Left ventricle myocardium superior (tissue), 1 donor: ENCODE data around the gene DOCK1. TPM values are rescaled to one million over a fixed set of nuclear protein-coding genes. Genes with fewer than 3 reads are reported as not detected.

Experiments used
- ATAC-seq: fragments of 200-7000 bp; cut with Tn5 transposase; one replicate; pipeline ENCODE4 v1.9.1; 2020; ENCODE audit warnings: mild to moderate bottlenecking, moderate library complexity
- DNase-seq: peaks from one replicate; pipeline ENCODE4 v3.0.0-alpha.2; 2020
- intact Hi-C: fragments of 100-400 bp; cut with micrococcal nuclease; formaldehyde crosslinking; loops from one replicate; pipeline ENCODE4 v1.11.0; 2022
- total RNA-seq: library from RNA; stranded (reverse); fragmentation: NEBNext Ultra II Directional; extraction: Animal tissue kit (Norgen Biotek cat#: 25700); gene quantifications from one replicate; pipeline ENCODE4 v1.2.1, GENCODE V29; 2021
- donor health status: DM: no; HTN: yes; CAD: no; lungs with severe emphysema.

The DOCK1 gene
- total RNA-seq, 1 donor from 2014 or later, result 16.3 TPM

DNA sequence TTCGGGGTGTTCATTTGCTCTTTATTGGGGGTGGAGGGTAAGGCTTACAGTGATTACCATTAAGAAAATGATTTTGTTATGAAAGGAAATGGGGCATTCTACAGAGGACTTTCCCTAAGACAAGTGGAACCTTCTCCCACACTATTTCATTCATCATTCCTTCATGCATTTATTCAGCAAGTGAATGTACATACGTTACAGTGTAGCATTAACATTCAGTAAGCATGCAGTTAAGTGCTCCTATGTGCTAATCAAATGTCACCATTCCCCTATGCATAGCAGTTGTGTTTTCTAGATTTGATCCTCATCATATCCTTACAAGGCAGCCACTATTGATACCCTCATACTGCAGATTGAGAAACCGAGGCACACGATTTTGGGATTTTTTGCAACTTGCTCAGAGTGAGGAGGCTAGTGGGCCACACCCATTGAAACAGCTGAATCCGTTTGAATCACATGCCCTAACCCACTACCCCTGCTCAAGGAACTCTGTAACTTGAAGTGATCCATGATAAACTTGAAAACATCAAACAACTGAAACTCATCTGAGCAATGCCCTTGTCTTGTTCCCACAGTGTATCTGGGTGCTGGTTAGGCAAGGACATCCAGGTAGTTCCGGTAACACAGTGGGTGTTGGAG lies 274.5 kb downstream of the DOCK1 start:
- intact Hi-C loops, result no loop called here
- no peak for ATAC-seq
- DNase-seq, result no peak

DNA sequence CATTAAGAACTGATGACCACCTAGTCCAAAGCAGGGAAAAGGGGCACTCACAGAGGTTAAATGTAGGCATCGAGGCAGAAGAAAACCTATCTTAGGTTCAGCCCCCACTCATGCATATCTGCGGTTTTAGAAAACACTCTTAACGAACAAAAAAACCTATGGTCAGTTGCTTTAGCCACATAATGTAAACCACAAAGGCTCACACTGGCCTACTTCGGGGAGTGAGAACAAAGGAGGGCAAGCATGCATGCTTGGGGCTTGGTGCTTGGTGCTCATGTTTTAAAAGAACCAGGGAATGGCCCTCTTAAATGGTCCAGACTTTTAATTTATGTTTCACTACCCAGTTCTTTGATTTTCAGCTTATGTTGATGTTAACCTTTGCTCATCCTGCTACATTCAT lies 276.9 kb downstream of the DOCK1 start:
- DNase-seq (no peak), ATAC-seq (no peak)
- intact Hi-C loops, result no loop called here

DNA sequence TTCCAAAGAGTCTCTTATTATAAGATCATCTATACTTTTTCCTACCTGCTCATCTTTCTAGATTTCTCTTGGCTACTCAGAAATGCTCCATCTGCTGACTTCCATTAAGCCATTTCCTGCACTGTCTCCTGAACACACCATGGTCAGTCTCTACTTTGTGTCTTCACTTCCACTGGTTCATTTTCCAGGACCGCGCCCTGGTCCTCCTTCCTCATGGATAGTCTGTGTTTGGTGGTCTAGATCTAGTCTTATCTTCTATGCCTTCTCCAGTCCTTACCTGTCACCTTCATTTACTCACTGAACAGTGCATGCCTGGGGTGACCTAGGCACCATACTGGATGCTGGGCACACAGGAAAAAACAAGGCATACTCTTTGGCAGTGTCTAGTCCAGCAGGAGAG lies 279.4 kb downstream of the DOCK1 start:
- DNase-seq (no peak), ATAC-seq (no peak)
- intact Hi-C loops, result no loop called here

DNA sequence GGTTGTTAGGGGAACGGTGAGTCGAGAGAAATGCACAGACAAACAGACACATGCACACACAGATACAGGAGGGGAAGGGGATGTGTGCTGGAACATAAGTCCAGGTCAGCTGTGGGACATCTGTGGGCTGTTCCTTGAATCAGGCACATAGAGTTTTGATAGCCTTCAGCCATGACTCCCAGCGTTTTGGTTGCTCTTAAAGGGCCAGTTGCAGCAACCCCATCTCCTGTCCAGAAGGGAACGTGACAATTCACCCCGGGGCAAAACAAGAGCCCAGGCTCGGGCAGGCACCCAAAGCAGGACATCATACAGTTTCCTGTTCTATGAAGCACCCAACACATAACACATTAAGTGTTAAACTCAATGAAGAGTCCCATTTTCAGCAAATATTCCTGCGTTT lies 281.6 kb downstream of the DOCK1 start:
- intact Hi-C loops, result no loop called here
- ATAC-seq, result no peak
- no peak for DNase-seq

DNA sequence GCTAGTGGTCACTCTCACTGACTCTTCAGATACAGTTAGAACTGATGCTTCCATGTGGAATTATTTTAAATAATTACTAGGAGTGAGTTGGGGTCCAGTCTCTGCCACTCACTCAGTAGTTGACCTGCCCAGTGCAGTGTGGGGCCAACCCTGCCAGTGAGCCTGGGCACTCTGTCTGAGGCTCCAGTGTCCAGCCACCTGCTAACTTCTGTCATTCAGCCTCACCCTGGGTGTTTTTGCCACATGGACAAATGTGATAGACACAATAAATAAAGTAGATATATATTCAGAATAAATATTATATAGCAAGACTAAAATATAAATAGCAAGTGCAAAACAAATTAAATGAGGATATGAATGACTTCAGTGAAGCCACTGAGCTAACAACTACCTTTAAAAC lies 284.0 kb downstream of the DOCK1 start:
- intact Hi-C loops, result no loop called here
- DNase-seq (no peak), ATAC-seq (no peak)

DNA sequence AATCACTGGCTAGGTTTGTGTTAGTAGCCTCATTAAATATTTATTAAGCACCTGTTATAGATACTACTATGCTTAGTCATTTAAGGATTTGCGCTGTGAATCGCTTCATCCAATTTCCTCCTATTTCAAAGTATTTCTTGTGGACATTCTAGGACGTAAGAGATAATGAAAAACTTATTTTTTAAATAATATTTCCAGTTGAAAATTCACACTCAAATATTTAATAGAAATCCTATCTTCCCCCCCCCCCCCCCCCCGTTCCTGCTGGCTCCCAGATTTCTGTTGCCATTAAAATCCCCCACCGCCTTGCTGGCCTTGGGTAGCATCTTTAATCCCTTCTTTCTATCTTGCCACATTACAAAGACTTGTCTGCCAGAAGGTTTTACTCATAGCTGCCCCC lies 285.2 kb downstream of the DOCK1 start:
- DNase-seq (no peak), ATAC-seq (no peak)
- intact Hi-C loops, result no loop called here

DNA sequence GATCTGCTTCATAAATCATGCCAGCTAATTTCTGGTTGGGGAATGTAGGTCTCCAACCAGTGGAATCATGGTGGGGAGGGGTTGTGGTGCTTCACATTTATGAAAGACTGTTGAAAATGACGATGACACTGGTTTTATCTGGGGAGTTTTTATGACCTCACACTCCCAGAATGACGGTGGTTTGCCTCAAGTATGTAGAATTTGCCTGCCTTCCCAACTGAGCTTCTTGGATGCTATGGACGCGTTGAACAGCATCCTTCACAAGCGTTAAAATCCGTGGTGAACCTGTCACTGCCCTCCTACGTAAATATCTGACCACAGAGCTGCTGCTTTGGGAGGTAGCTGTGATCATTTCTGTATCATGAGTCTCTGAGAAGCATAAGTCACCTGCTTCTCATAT lies 287.9 kb downstream of the DOCK1 start:
- no peak for DNase-seq
- intact Hi-C loops, result no loop called here
- no peak for ATAC-seq

DNA sequence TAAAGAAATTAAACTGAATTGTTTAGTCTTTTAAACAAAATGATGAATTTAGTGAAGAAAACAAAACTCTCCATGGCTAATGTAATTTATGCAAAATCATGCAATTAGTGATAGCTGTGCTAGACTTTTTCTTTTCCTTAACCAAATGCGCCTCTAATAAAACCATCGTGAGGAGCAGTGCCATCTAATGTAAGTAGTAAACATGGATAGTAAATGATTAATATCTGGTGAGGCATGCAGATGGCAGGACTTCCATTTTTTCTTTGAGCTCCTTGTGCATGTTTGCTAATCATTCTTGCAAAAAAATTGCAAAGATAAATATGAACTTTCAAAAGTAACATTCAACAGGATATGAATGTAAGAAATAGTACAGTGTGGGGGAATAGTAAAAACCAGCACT lies 288.9 kb downstream of the DOCK1 start:
- no peak for ATAC-seq
- intact Hi-C loops, result no loop called here

DNA sequence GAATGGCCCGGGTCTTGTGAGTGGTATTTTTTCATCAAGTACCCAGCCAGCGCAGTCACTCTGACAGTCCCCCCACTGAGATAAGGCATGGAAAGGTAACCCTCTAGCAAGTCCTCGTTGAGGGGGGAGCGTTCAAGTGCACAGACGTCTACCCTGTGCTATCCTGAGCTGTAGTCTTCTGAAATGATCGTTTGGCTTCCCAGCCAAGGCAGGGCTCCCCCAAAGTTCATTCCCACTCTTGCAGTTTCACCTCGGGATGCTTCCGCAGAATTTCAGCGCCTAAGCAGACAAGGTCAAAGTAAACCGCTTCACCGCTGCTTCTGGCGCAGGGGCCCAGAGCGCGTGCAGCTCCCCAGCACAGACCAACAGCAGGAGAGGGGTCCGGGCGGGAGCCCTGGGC lies 289.4 kb downstream of the DOCK1 start:
- DNase-seq, result no peak
- intact Hi-C loops, result no loop called here
- ATAC-seq, result no peak

More for the DNA sequence above, 288.9 kb downstream of the DOCK1 start:
- no peak for DNase-seq

DNA sequence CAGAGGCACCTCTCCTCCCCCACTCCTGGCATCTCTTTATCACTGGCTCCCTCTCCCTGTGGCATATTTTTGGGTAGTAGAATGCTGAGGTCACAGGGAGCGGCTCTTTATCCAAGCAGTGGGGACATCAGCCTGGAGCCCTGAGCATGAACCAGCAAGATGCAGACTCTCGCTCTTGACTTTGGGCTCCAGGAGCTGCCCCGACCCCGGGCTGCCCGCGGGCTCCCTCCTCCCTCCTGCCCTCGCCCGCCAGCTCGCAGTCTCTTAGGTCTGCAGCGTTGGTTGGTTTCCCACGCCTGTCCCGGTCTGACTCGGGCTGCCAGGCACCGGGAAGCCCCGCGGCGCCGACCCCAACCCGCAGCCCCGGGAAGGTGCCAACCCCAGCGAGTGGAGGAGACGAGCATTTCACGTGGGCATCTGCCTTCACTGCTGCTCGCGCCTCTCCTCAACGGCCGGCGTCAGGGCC lies 289.8 kb downstream of the DOCK1 start:
- peak; percentile 58 for ATAC-seq
- no peak for DNase-seq
- intact Hi-C loops, result no loop called here

DNA sequence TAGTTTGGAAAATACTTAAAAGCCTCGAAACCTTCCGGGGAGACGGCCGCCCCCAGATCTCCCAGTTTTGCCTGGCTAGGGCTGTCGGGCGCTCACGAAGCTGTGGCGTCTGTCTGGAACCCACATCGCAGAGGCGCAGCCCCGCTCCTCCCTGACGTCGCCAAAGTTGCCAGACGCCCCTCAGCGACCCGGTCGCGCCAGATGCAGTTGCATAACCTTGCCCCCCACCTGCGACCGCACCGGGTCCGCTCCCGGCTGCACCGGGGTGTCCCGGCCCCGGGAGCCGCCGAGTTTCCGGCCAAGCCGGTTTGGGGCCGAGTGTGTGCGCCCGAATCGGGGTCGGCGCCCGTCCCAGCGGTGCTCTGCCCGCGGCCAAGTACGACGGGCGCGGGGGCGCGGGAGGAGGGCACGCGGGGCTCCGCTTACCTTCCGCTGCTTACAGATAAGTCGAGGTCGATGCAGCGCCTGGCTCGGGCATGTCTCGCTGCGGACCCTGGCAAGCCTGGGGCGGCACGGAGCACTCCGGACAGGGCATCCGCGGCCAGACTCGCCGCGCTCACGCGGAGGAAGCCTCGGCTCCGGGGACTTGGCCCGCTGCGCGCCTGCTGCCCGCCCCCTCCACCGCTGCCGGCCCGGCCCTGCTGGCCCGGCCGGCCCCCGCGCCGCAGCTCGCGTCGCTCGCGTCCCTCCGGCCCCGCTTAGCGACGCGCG lies 290.5 kb downstream of the DOCK1 start:
- intact Hi-C loops, result no loop called here
- peak; percentile 35 for DNase-seq
- ATAC-seq, result peak; percentile 54

DNA sequence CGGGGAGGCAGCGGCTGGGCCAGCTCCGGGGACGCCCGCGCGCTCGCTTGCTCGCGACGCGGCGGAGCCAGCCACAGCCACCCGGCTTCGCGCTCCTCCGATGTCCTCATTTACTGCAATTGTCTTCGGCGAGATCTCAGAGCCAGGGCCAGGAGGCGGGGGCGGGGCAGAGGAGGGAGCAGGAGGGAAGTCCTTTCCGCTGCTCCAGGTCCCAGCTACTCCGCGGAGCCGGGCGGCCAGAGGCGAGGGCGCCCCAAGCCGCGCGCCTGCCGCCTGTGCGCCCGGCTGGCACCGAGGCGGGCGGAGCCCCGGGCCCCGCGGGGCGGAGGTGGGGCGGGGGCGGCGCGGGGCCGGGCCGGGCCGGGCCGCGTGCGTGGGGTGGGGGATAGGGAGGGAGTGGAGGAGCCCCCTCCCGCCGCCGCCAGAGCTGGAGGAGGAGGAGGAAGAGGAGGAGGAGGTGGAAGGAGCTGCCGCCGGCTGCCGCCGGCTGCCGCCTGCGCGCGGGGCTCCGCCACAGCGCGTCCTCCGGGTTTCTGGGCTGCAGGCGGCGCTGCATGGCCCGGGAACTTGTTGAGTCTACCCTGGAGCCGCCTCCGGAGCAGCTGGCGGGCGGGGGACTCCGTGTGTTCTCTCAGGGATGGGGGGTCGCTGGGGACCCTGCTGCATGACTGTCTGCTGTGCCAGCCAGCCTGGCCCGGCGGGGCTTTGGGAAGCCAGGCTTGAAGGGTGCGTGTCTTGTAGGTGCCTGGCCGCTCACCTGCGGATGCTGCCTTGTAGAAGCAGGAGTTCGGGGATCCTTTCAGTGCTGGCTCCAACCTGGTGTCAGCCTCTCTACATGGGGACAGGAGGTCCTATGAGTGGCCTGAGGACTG lies 291.3 kb downstream of the DOCK1 start, which contains the start of gene INSYN2A:
Gene INSYN2A (minus strand): TSS at position 310 of the 872 bp plus-strand sequence. CDS start 20,196 bp downstream, outside the sequence.
- DNase-seq (peak; percentile 50), ATAC-seq (peak; percentile 54)
- intact Hi-C loops, result no loop called here

DNA sequence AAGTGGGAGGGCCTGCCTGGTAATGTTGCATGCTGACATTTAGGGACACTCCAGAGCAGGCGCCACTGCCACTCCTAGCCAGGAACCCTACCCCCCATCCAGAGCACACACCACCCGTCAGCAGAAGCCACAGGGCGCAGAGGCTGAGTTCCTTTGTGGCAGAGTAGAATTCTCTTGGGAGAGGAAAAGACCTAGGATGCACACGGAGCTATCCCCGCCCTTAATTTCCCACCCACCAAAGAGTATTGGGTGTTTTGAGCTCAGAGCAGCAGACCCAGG lies 291.9 kb downstream of the DOCK1 start:
- DNase-seq (no peak), ATAC-seq (no peak)
- intact Hi-C loops, result no loop called here

DNA sequence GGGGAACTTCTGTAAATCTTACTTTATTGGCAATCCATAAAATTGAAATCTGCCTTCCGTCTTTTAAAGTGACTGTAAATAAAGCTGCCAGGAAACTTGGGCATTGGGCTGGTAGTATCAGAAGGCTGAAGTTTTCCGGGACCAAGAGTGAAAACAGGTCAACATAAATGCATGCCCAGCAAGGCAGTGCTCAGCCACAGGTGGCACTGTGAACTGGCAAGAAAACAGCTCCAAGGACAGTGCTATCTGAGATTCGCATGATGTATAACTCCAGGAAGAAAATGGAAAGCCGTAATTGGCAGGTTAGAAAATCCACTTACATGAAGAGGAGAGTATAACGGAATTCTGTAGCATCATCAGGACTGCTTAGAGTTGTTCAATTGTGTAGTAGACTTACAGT lies 293.1 kb downstream of the DOCK1 start:
- ATAC-seq (no peak), DNase-seq (no peak)
- intact Hi-C loops, result no loop called here

DNA sequence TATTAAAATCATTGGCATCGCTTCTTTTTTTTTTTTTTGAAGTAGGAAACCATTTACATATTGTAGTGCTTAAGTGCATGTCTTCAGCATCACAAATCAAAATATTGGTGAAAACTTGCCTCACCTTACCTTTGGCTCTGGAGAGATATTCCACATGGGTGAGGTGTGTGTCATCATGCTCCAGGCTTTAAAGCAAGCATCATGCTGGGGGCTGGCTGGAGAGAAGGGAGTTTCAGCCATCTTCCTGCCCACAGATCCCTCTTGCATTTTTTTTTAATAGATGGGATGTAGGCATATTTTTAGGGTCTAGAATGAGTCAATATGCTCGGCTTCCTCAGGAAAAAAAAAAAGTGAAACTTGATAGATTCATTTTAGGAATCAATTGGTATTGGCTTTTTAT lies 293.5 kb downstream of the DOCK1 start:
- intact Hi-C loops, result no loop called here
- ATAC-seq (no peak), DNase-seq (no peak)

DNA sequence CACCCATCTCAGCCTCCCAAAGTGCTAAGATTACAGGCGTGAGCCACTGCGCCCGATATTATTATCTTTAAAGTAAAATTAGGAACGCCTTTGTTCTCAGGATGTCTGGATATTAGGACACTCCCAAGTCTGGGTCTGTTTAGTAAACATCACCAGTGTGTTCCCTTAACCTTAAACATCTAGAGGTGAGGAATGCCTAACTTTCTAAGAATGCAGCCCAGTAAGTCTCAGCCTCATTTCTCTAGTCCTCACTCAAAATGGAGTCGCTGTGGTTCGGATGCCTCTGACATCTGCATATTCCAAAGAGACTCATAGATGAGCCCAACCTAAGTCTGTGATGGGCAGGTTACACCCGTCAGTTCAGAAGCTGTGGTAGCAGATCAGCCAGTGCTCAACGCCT lies 295.4 kb downstream of the DOCK1 start:
- no peak for DNase-seq
- ATAC-seq, result no peak
- intact Hi-C loops, result no loop called here

DNA sequence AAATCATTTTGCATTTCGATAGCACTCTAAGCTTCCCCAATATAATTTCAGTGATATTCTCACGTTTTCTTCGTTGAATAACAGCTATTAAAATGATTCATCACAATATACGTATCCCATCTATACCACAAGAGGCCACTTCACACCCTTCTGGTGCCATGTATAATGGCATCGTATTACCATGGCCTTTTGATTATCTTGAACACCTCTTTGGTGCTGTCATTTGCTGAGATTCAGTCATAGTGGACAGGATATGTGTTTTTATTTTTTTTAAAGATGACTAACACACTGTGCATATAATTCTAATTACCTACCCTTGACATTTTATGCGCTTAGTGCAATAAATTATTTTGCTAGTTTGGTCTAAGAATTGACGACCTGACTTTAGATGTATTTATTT lies 297.8 kb downstream of the DOCK1 start:
- no peak for ATAC-seq

DNA sequence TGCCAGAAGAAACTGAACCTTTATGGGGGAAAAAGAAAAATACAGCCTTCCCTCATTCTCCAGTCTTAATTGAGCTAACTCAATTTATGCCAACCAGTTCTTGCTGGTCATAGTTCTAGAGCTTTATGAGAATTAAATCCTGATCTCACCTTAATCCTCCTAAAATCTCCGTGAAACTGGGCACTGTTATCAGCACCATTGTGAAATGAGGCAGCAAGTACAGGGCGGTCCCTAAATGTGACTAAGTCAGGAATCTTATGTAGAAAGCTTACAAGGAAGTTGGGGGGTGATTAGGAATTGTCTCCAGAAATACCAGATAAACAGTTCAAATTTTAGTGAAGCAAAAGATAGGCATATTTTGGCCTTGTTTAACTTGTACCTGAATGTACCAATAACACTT lies 301.9 kb downstream of the DOCK1 start:
- ATAC-seq, result no peak
- intact Hi-C loops, result no loop called here
- DNase-seq, result no peak

More for the DNA sequence above, 297.8 kb downstream of the DOCK1 start:
- intact Hi-C loops, result no loop called here
- DNase-seq, result no peak

DNA sequence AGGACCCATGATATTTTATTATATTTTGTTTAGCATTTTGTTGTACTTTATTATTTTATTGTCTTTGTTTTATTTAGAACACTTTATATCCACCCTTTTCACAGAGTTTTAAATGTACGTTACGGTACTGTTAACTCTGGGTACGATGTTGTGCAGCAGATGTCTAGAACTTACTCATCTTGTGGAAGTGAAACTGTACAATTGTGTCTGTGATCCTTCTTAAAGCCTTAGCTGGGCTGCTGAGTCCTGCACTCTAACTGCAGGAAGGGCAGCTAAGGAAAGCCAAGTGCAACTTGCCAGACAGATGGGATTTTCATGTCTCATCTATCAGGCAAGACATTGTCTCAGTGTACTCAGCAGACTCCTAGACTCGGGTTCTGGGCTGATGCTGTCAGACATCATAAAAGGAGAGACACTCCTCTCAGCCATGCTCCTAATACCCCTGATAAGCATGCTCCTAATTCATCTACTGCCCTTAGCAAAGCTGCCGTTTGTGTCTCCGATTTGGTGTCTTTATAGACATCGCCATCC lies 305.8 kb downstream of the DOCK1 start:
- intact Hi-C loops, result no loop called here
- DNase-seq (no peak), ATAC-seq (no peak)

DNA sequence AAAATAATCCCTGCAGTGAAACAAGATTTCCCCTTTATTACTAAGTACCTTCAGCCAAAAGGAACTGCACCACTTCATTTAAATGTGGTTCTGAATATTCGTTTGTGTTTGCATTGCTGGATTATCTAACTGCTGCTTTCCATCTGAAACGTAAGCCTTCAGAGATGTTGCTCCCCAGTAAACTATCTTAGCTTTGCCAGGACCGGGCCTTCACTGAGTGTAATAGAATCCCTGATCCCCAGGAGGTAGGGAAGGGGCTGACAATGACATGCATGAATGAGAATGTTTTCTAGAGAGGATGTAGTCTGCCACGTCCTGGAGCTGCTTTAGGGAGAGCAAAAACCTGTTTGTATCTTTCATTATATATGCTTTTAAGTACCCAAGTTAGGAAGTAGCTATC lies 310.6 kb downstream of the DOCK1 start:
- ATAC-seq, result no peak
- no peak for DNase-seq
- intact Hi-C loops, result no loop called here
